ENCODE data around the gene HINFP. TPM values are rescaled to one million over a fixed set of nuclear protein-coding genes. Genes with fewer than 3 reads are reported as not detected.
"Not testable (repeated sequence)": the region's sequence is repeated elsewhere in the genome, so short reads cannot be mapped to it uniquely, and the experiment has no call there.

HINFP gene
- total RNA-seq, 1 donor = 9.1 TPM

DNA sequence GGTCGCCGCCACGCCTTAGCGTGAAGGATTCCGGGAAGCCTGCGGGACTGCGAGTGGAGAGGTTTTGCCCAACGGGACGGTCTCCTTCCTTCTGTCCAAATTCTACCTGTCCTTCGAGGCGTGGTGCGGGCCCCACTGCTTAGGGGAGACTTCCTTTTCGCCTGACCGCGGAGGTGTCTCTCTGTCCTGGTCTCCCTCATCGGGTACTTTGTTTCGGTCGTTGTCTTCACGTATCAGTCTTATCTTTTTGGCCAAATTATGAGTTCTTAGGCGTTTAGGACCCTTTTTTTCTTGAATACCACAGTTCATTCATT lies 388 bp downstream of the HINFP start:
- Histone ChIP-seq H3K4me3 (ENCODE audit: low read length) (peak overlapping the region; percentile 91), H3K27me3 (ENCODE audit: insufficient read depth, low read length) (no peaks in the 10 kb centered on the region), H3K4me1 (ENCODE audit: insufficient read depth, low read length) (peaks cover 33% of the 10 kb centered on the region), H3K9me3 (ENCODE audit: low read depth, low read length) (no peaks in the 10 kb centered on the region)

DNA sequence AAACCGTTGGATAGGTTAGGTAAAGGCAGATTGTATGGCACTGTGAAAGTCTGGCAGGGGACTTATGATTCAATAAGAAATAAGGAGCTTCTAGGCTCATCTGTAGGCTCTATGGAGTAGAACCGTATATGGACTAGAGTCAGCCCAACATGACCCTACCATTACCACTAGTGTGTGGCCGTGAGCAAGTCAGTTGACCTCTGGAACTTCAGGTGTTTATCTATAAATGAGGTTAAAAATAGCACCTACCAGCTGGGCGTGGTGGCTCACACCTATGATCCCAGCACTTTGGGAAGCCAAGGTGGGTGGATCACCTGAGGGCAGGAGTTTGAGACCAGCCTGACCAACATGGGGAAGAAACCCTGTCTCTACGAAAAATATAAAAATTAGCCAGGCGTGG lies 4.4 kb downstream of the HINFP start:
- Histone ChIP-seq H3K4me1 (ENCODE audit: insufficient read depth, low read length) (peaks cover 22% of the 10 kb centered on the region), H3K9me3 (ENCODE audit: low read depth, low read length) (no peaks in the 10 kb centered on the region), H3K27me3 (ENCODE audit: insufficient read depth, low read length) (no peaks in the 10 kb centered on the region), H3K4me3 (ENCODE audit: low read length) (no peak overlapping the region)

DNA sequence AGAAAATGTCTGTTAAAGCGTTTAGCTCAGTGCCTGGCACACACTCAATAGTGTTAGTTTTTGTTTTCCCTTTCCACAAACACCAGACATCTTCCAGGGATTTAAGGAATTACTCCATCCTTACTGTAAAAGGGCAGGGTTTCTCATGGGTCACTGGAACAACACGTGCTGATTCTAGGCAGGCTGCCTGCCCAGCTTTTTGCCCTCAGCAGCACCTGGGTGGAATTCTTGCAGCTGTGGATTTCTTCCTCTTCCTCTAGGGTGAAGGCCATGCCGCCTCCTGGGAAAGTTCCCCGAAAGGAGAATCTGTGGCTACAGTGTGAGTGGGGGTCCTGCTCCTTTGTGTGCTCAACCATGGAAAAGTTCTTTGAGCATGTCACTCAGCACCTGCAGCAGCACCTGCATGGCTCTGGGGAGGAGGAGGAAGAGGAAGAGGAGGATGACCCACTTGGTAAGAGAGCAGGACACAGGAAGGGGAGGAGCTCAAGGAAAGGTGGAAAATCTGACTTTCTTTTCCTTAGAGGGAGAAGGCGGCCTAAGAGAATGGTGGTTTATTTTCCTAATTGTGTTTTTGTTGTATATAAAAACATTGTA lies 5.4 kb downstream of the HINFP start:
- H3K9me3 ChIP-seq (ENCODE audit: low read depth, low read length) = no peaks in the 10 kb centered on the region

DNA sequence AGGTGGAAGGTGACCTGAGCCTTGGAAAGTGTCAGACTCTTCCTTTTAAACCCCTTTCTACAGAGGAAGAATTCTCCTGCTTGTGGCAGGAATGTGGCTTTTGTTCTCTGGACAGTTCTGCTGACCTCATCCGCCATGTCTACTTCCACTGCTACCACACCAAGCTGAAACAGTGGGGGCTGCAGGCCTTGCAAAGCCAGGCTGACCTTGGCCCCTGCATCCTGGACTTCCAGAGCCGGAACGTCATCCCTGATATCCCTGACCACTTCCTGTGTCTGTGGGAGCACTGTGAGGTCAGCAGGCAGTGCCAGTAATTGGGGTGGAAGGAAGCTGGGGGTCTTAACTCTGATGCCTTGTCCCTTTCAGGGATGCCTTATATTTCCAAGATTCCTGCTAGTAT lies 9.3 kb downstream of the HINFP start:
- H3K4me3 ChIP-seq (ENCODE audit: low read length) = no peak overlapping the region

More for the DNA sequence above, 5.4 kb downstream of the HINFP start:
- Histone ChIP-seq H3K4me1 (ENCODE audit: insufficient read depth, low read length) (peaks cover 19% of the 10 kb centered on the region), H3K4me3 (ENCODE audit: low read length) (no peak overlapping the region), H3K27me3 (ENCODE audit: insufficient read depth, low read length) (no peaks in the 10 kb centered on the region)

DNA sequence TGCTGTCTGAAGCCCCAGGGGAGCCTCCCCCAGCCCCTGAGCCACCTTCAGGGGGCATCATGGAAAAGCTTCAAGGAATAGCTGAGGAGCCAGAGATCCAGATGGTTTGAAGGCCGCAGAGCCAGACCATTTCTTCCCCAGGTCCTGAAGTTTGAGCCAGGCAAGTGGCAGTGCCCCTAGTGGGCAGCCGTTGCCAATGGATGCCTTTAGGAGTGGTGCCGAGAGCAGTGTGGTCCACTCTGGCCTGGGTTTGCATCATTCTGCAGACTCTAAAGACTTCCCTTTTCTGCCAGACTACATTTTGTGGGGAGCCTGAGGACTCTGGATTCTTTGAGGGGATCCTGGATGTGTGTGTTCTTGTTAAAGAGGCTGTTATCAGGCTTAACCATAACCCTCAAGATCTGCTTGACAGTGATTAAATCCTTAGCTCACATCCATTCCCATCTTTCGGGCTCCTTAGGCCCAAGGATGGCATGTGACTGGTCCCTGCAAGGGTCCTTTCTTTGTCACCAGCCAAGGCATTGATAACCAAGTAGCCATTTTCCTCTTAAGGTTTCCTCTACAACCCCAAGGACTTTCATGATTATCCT lies 13.1 kb downstream of the HINFP start:
- no peak overlapping the region for H3K4me3 ChIP-seq (ENCODE audit: low read length)
- H3K27me3 ChIP-seq (ENCODE audit: insufficient read depth, low read length) = no peaks in the 10 kb centered on the region
- H3K4me1 ChIP-seq (ENCODE audit: insufficient read depth, low read length) = no peaks in the 10 kb centered on the region
- H3K9me3 ChIP-seq (ENCODE audit: low read depth, low read length) = no peaks in the 10 kb centered on the region

More for the DNA sequence above, 9.3 kb downstream of the HINFP start:
- no peaks in the 10 kb centered on the region for H3K9me3 ChIP-seq (ENCODE audit: low read depth, low read length)
- H3K4me1 ChIP-seq (ENCODE audit: insufficient read depth, low read length) = peaks cover 4% of the 10 kb centered on the region
- H3K27me3 ChIP-seq (ENCODE audit: insufficient read depth, low read length) = no peaks in the 10 kb centered on the region

DNA sequence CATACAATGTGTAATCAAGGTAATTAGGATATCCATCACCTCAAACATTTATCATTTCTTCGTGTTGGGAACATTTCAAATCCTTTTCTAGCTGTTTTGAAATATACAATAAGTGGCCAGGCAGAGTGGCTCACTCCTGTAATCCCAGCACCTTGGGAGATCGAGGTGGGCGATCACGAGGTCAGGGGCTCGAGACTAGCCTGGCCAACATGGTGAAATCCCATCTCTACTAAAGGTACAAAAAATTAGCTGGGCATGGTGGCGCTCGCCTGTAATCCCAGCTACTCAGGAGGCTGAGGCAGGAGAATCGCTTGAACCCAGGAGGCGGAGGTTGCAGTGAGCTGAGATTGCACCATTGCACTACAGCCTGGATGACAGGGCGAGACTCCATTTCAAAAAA lies 17.9 kb downstream of the HINFP start:
- H3K4me1 ChIP-seq (ENCODE audit: insufficient read depth, low read length); H3K27me3 ChIP-seq (ENCODE audit: insufficient read depth, low read length); H3K4me3 ChIP-seq (ENCODE audit: low read length); H3K9me3 ChIP-seq (ENCODE audit: low read depth, low read length): not testable (repeated sequence)

DNA sequence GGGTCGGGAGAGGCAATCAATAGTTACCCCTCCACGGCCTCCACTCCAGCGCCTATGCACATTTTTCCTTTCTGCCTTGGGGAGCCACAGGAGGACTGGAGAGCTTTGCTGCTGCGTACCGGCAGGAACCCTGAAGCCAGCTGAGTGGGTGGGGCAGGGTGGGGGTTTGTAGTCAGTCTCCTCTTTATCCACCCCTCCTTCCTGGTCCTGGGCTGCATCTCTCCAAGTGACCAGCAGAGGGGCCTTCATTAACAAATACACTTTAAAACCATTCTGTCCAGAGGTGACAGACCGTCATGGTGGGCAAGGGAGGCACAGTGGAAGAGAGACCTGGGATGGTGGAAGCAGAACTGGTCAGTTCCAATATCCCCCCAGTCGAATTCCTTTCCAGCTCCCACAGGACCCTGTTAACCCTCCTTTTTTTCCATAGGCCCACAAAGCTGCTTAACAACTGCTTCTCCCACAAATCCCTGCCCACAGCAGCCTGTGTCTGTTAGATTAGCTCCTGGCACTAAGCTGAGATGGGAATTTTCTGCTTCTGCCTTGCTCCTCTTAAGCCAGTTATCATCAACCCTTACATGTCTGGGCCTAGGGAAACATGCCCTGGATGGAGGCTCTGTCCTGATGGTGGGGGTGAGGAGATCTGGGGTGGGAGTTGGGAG lies 23.6 kb downstream of the HINFP start:
- H3K9me3 ChIP-seq (ENCODE audit: low read depth, low read length) = no peaks in the 10 kb centered on the region
- H3K27me3 ChIP-seq (ENCODE audit: insufficient read depth, low read length) = peaks cover 43% of the 10 kb centered on the region

DNA sequence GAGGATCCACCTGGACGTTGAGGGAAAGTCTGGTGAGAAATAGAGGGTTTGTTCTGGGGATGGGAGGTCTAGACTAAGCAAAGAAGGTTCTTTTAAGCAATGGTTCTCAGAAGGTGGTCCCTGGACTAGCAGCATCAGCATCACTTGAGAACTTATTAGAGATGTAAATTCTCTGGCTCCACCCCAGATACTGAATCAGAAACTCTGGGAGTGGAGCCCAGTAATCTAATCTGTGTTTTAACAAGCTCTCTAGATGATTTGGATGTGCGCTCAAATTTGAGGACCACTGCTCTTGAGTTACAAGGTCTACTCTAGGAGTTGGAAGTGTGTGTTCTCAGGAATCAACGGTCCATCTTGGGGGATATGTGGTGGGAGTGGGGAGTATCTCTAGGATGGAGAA lies 24.2 kb downstream of the HINFP start:
- peaks cover 49% of the 10 kb centered on the region for H3K27me3 ChIP-seq (ENCODE audit: insufficient read depth, low read length)
- peaks cover 18% of the 10 kb centered on the region for H3K4me1 ChIP-seq (ENCODE audit: insufficient read depth, low read length)
- no peak overlapping the region for H3K4me3 ChIP-seq (ENCODE audit: low read length)
- H3K9me3 ChIP-seq (ENCODE audit: low read depth, low read length) = no peaks in the 10 kb centered on the region

More for the DNA sequence above, 23.6 kb downstream of the HINFP start:
- peaks cover 18% of the 10 kb centered on the region for H3K4me1 ChIP-seq (ENCODE audit: insufficient read depth, low read length)
- H3K4me3 ChIP-seq (ENCODE audit: low read length) = no peak overlapping the region

DNA sequence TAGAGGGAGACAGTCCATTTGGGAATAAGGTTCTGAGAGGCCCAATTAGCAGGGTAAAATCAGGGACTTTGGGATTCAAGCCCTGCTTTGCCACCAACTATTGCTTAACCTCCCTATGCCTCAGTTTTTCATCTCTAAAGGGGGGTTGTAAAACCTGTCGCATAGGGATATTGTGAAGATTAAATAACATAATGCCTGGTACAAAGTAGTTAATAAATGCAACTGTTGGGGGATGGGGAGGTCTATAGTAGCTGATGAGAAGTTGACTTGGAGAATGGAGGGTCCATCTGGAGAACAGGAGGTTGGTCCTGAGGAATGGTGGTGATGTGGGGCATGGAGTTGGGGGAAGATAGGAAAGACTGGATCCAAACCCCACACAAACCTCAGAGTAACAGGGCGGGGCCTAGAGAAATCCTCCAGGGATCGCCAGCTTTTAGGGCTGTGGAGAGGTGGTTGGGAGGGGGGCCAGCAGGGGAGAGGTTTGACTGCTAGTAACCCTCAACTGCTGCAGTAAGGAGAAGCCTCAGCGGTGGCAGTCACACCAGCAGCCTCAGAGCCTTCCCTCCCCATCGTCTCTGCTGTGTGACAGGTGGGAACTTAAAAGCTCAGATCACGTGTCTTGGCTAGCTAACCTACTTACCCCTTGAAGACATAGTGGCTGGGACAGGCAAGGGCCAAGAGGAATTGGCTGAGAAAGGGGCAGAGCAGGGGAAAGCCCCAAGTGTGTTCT lies 26.4 kb downstream of the HINFP start:
- Histone ChIP-seq H3K4me3 (ENCODE audit: low read length) (no peak overlapping the region), H3K9me3 (ENCODE audit: low read depth, low read length) (no peaks in the 10 kb centered on the region), H3K4me1 (ENCODE audit: insufficient read depth, low read length) (peaks cover 18% of the 10 kb centered on the region), H3K27me3 (ENCODE audit: insufficient read depth, low read length) (peaks cover 61% of the 10 kb centered on the region)

DNA sequence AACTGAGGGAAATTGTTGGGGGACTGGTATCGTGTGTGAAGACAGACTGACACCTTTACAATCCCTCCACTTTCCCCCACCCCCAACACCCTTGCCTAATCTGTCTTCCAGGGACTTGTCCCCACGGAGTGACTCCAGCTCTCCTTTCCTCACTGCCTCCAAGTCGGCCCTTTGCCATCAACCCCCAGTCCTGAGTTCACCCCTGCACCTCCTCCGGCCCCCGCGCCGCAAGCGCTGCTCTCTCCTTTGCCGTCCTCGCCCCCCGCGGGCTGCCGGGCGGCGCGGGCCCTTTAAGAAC lies 27.3 kb downstream of the HINFP start:
- peak overlapping the region; percentile 30 for H3K4me3 ChIP-seq (ENCODE audit: low read length)
- peaks cover 64% of the 10 kb centered on the region for H3K27me3 ChIP-seq (ENCODE audit: insufficient read depth, low read length)
- no peaks in the 10 kb centered on the region for H3K9me3 ChIP-seq (ENCODE audit: low read depth, low read length)

DNA sequence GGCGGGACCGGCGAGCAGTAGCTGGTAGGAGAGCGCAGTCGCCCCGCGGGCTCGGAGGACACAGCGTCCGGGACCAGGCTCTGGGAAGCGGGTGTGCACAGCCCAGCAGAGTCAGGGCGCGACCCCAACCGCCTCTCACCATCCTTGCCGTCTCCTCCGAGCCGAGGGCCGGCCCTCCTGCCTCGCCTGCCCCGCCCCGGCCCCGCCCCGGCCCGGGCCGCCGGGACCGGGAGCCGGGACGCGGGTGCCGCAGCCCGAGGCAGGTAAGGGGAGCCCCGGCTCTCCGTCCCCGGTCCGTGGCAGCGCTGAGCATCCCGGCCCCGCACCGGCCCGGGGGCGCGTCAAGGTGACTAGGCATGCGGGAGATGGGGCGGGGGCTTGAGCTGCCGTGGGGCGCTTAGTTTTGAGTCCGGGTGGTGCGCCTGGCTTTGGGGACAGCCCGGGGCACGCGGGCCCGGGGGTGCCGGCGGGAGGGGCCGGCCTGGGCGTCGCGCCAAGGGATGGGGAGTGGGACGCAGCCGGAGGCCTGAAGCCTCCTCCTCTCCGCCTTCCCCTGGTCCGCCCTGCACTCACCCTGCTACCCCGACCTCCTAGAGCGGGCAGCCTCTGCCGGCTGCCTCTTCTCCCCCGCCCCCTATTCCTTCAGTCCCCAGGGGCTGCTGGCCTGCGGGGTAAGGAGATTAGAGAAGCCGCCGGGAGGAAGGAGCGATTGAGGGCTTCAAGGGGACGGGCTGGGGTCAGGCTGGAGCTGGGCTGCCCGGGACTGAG lies 27.8 kb downstream of the HINFP start, which contains the start of gene ABCG4:
ABCG4 (plus strand) TSS at position 35 of the 768 bp plus-strand sequence. CDS start 914 bp downstream, outside the sequence.
- Histone ChIP-seq H3K4me1 (ENCODE audit: insufficient read depth, low read length) (peaks cover 14% of the 10 kb centered on the region), H3K27me3 (ENCODE audit: insufficient read depth, low read length) (peaks cover 64% of the 10 kb centered on the region), H3K4me3 (ENCODE audit: low read length) (peak within 1 kb of the TSS; percentile 30), H3K9me3 (ENCODE audit: low read depth, low read length) (no peaks in the 10 kb centered on the region)

More for the DNA sequence above, 27.3 kb downstream of the HINFP start:
- H3K4me1 ChIP-seq (ENCODE audit: insufficient read depth, low read length) = peaks cover 14% of the 10 kb centered on the region

DNA sequence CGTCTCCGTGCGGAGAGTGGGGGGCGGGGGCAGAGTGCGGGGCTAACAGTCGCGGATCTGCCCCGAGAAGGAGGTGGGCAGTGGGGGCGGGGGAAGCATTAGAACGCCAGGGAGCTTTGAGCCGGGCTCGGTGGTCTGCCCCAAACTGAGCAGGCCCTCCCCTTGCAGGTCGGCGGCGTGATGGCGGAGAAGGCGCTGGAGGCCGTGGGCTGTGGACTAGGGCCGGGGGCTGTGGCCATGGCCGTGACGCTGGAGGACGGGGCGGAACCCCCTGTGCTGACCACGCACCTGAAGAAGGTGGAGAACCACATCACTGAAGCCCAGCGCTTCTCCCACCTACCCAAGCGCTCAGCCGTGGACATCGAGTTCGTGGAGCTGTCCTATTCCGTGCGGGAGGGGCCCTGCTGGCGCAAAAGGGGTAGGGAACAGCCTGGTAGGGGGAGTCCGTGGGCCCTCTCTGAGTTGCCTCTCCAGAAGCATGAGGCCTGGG lies 28.5 kb downstream of the HINFP start:
- Histone ChIP-seq H3K4me1 (ENCODE audit: insufficient read depth, low read length) (peaks cover 14% of the 10 kb centered on the region), H3K27me3 (ENCODE audit: insufficient read depth, low read length) (peaks cover 64% of the 10 kb centered on the region), H3K9me3 (ENCODE audit: low read depth, low read length) (no peaks in the 10 kb centered on the region), H3K4me3 (ENCODE audit: low read length) (no peak overlapping the region)

DNA sequence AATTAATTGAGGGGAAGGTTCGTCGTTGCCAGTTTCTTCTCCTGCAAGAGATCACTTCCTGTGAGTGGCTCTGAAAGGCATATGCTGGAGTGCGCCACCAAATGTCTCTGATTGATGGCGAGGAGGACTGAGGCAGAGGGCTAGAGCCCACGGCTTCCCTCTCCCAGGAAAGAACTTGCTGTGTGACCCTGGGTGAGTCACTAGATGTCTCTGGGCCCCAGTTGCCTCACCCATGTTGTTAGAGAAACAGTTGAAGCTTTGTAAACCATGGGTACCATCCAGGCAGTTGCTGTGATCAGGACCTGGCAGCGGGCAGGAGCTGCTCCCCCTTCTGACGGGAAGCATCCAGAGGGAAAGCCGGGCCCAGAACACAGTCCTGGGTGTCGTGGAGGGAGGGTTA lies 30.7 kb downstream of the HINFP start:
- Histone ChIP-seq H3K9me3 (ENCODE audit: low read depth, low read length) (no peaks in the 10 kb centered on the region), H3K4me3 (ENCODE audit: low read length) (no peak overlapping the region), H3K27me3 (ENCODE audit: insufficient read depth, low read length) (peaks cover 49% of the 10 kb centered on the region), H3K4me1 (ENCODE audit: insufficient read depth, low read length) (peaks cover 14% of the 10 kb centered on the region)

DNA sequence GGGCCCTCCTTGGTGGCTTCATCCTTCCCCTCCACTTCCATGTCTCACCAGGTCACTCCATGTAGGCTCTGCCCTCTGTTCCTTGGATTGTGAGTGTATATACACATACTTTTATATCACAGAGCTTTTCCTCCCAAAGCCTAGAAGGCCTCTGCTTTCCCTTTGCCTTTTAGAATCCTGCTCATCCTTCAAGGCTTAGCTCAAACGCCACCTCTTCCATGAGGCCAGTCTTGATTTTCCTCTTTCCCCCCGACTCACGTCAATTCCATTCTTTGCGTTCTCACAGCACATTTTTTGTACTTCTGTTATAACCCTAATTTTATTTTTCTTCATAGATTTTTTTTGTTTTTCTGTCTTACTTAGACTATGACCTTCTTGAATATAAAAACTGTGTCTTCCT lies 31.2 kb downstream of the HINFP start:
- Histone ChIP-seq H3K4me1 (ENCODE audit: insufficient read depth, low read length) (peaks cover 14% of the 10 kb centered on the region), H3K9me3 (ENCODE audit: low read depth, low read length) (no peaks in the 10 kb centered on the region), H3K4me3 (ENCODE audit: low read length) (no peak overlapping the region), H3K27me3 (ENCODE audit: insufficient read depth, low read length) (peaks cover 44% of the 10 kb centered on the region)
